HG02678 (cell line): ENCODE measurements around the gene NTN4.
"Not testable (repeated sequence)": the region's sequence is repeated elsewhere in the genome, so short reads cannot be mapped to it uniquely, and the experiment has no call there.

ENCODE experiments used
- ATAC-seq: cut with Tn5 transposase; IDR thresholded peaks from one replicate; pipeline ENCODE4 v1.9.1; 2021; ENCODE audit warnings: mild to moderate bottlenecking, moderate library complexity; ENCODE audit not compliant: unreplicated experiment

NTN4 gene

GRCh38 chr12:95790033-95790916, at the start of gene NTN4:
NTN4 (minus strand) TSS chr12:95790764; CDS start chr12:95790309, 455 bp downstream.
- peak; percentile 69 for ATAC-seq

GRCh38 chr12:95838125-95838524, 47.6 kb upstream of the NTN4 start:
- ATAC-seq, result no peak

- ATAC-seq, result no peak
Measured at GRCh38 chr12:95837240-95838038, 46.9 kb upstream of the NTN4 start.

- no peak for ATAC-seq
Measured at GRCh38 chr12:95836630-95837239, 46.2 kb upstream of the NTN4 start.

GRCh38 chr12:95836185-95836609, 45.6 kb upstream of the NTN4 start:
- no peak for ATAC-seq

- no peak for ATAC-seq
Measured at GRCh38 chr12:95834572-95834971, 44.0 kb upstream of the NTN4 start.

- no peak for ATAC-seq
Measured at GRCh38 chr12:95830335-95831089, 39.9 kb upstream of the NTN4 start.

- ATAC-seq, result no peak
Measured at GRCh38 chr12:95829395-95829794, 38.8 kb upstream of the NTN4 start.

GRCh38 chr12:95820096-95820703, 29.6 kb upstream of the NTN4 start:
- no peak for ATAC-seq

GRCh38 chr12:95815632-95816212, 25.2 kb upstream of the NTN4 start:
- no peak for ATAC-seq

- ATAC-seq, result not testable (repeated sequence)
Measured at GRCh38 chr12:95812155-95812554, 21.6 kb upstream of the NTN4 start.

GRCh38 chr12:95810411-95810810, 19.8 kb upstream of the NTN4 start:
- ATAC-seq, result no peak

- no peak for ATAC-seq
Measured at GRCh38 chr12:95809000-95809680, 18.6 kb upstream of the NTN4 start.

- ATAC-seq, result no peak
Measured at GRCh38 chr12:95808146-95808545, 17.6 kb upstream of the NTN4 start.

GRCh38 chr12:95805864-95806671, 15.5 kb upstream of the NTN4 start:
- ATAC-seq, result no peak

- no peak for ATAC-seq
Measured at GRCh38 chr12:95804291-95804690, 13.7 kb upstream of the NTN4 start.

GRCh38 chr12:95803817-95804216, 13.3 kb upstream of the NTN4 start:
- ATAC-seq, result no peak

- ATAC-seq, result no peak
Measured at GRCh38 chr12:95802482-95803270, 12.1 kb upstream of the NTN4 start.
